ENCODE data around the gene CDH16.

CDH16 gene

GRCh38 chr16:66927918-66928649 is 9.4 kb upstream of the CDH16 start:
- DNase-seq: peak; percentile 9

GRCh38 chr16:66926961-66927436 is 8.3 kb upstream of the CDH16 start:
- DNase-seq: peak; percentile 65

- DNase-seq: no peak
Measured at GRCh38 chr16:66926171-66926947, 7.7 kb upstream of the CDH16 start.

GRCh38 chr16:66925322-66925840 is 6.7 kb upstream of the CDH16 start, which contains the start of gene RRAD:
Gene RRAD, minus strand, starts transcription at chr16:66925535. Its CDS starts 356 bp downstream, at chr16:66925179.
- peak; percentile 32 for DNase-seq

- DNase-seq: peak; percentile 48
Measured at GRCh38 chr16:66924527-66925321, 6.0 kb upstream of the CDH16 start.

- DNase-seq: no peak
Measured at GRCh38 chr16:66923866-66924265, 5.2 kb upstream of the CDH16 start.

GRCh38 chr16:66923247-66923731 is 4.6 kb upstream of the CDH16 start:
- no peak for DNase-seq

GRCh38 chr16:66921729-66922450 is 3.2 kb upstream of the CDH16 start:
- no peak for DNase-seq

- DNase-seq: no peak
Measured at GRCh38 chr16:66920924-66921680, 2.4 kb upstream of the CDH16 start.

GRCh38 chr16:66920299-66920590 is 1.6 kb upstream of the CDH16 start:
- DNase-seq: no peak

GRCh38 chr16:66919569-66920298 is 1.0 kb upstream of the CDH16 start:
- no peak for DNase-seq

GRCh38 chr16:66918355-66918754 is 330 bp downstream of the CDH16 start:
- no peak for DNase-seq

- DNase-seq: no peak
Measured at GRCh38 chr16:66917741-66918140, 944 bp downstream of the CDH16 start.

GRCh38 chr16:66916518-66916917 is 2.2 kb downstream of the CDH16 start:
- no peak for DNase-seq

- no peak for DNase-seq
Measured at GRCh38 chr16:66915041-66915440, 3.6 kb downstream of the CDH16 start.

- no peak for DNase-seq
Measured at GRCh38 chr16:66914541-66914940, 4.1 kb downstream of the CDH16 start.

- DNase-seq: no peak
Measured at GRCh38 chr16:66913711-66914110, 5.0 kb downstream of the CDH16 start.

- DNase-seq: no peak
Measured at GRCh38 chr16:66913081-66913480, 5.6 kb downstream of the CDH16 start.

- no peak for DNase-seq
Measured at GRCh38 chr16:66911801-66912200, 6.9 kb downstream of the CDH16 start.

- DNase-seq: no peak
Measured at GRCh38 chr16:66911112-66911511, 7.6 kb downstream of the CDH16 start.
